GM10847 (cell line): ENCODE results near the gene MYT1.

Experiments
- POLR2A ChIP-seq: IDR thresholded peaks from 2 replicates; pipeline ENCODE4 v1.6.1; 2011; ENCODE audit not compliant: insufficient read length; ENCODE audit errors: extremely low read depth

The MYT1 gene

GRCh38 chr20:64149809-64150560, 14.3 kb upstream of the MYT1 start:
- no peak for TF ChIP-seq POLR2A

DNA sequence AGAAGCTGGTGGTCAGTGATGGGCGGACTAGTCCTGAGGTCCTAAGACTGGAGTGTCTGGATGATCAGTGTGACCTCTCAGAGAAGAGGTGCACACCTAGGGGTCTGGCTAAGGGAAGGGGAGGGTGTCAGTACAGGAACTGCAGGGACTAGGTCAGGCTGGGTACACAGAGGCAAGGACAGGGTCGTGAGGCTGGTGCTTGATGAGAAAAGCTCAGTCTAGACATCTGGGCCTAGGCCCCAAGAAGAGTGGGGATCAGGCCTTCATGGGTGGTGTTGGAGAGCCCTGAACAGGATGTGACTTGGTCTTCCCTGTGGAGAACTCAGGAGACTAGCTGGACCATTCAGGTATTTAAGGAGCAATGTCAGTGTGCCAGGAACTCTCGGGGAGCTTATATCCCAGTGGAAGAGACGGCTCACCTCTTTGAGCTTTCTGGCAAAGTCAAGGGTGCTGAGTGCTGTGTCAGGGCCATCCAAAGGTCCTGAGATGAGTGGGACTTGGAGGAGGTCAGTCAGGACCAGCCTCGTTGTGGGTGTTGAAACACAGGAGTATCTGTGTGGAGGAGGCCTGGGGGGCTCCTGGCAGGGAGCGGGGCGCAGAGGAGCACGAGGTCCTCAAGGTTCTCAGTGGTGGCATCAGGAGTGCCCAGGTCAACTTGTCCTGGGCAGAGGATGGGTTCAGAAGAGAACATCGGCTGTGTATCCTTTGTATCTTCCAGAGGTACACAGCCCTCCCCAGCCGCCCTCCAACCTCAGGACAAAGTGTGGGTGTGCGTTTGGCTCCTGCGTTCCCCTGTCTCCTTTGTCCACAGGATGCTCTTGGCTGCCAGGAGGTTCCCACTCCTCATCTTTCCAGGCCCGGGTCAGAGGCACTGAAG, 13.3 kb upstream of the MYT1 start:
- TF ChIP-seq POLR2A = no peak

DNA sequence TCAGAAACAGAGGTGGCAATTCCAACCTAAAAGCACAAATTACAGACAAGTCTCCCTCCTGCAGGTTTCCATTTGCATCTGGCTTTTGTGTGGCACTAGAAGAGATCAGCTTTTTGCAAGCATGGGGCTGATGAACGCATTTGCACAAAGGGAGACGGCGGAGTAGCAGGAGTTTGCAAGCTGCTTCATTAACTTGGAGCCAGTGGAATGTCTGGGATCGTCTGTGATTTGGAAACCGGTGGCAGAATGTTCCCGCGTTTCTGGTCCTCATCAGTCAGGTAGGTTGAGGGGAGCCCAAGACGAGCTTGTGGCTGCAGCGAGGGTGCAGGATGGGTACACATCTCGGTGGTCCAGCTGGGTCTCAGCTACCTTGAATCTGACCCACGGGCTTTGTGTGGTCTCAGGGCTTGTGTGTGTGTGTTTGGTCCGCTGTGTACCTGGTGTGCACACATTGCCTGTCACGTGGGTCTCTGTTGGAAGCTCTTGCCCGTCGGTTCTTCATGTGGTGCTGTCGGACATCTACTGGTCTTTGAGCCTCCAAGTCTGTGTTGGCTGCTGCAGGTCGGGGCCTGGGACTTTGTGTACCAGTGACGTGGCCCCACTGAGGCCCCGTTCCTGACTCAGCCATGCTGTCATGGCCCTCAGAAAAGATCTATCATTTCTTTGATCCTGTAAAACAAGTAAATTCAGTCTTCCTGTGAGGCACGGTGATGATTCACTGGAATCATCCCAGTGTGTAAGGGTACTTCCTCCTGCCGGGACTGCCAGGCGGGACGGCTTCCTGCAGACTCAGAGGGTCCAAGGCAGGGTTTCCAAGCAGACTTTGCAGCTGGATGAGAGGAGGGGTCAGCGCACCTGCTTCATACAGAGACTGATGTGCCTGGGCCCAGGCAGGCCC, 12.4 kb upstream of the MYT1 start:
- TF ChIP-seq POLR2A = no peak

GRCh38 chr20:64152906-64153305, 11.3 kb upstream of the MYT1 start:
- TF ChIP-seq POLR2A = no peak

- no peak for TF ChIP-seq POLR2A
These were observed 10.8 kb upstream of the MYT1 start for GRCh38 chr20:64153410-64153809.

GRCh38 chr20:64153861-64154589, 10.2 kb upstream of the MYT1 start:
- no peak for TF ChIP-seq POLR2A

GRCh38 chr20:64154590-64155257, 9.5 kb upstream of the MYT1 start:
- TF ChIP-seq POLR2A = no peak

GRCh38 chr20:64155258-64156135, 8.8 kb upstream of the MYT1 start:
- no peak for TF ChIP-seq POLR2A

DNA sequence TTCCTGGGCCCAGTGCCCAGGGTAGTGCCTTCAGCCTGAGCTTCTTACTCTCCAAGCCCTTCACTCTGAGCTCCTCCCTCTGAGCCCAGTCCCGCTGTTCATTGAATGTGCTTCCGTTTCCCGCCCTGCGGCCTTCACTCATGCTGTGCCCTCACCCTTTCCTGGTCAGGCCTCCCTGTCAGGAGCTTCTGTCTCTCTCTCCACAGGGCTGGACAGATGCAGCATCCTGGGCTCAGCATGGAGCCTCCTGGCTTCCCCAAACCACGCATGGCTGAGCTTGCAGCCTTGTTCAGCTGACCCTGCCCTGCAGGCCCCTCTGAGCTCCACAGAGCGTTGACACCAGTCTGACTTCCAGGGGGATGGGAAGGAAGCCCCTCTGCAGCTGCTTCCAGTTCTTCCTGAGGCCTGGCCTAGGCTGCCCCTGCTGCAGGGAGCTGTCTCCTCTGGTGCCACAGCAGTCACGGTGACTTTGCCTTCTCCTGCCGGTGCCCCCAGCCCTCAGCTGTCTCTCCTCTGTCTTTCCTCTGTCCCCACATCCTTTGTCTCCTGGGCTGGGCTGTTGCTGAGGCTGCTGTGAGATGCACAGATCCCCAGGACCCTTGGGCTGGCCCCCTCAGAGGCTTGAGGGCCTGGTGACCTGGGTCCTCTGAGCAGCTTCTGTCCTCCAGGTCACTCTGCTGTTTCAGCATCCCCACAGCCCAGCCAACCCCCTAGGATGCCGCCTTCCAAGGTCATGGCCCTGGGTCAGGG, 7.9 kb upstream of the MYT1 start:
- TF ChIP-seq POLR2A = no peak

- no peak for TF ChIP-seq POLR2A
These were observed 7.1 kb upstream of the MYT1 start for GRCh38 chr20:64156886-64157875.

DNA sequence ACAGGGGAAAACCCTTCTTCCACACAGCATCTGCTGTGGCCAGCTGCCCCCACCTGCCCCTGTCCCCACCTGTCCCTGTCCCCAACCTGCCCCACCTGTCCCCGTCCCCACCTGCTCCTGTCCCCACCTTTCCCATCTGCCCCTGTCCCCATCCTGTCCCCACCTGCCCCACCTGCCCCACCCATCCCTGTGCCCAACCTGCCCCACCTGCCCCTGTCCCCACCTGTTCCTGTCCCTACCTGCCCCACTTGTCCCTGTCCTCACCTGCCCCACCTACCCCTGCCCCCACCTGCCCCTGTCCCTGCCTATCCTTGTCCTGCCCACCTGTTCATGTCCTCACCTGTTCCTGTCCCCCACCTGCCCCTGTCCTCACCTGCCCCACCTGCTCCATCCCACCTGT, 6.4 kb upstream of the MYT1 start:
- TF ChIP-seq POLR2A = no peak
